ENCODE results near the gene ARVCF.

- no peak for TF ChIP-seq CTCF (IDR thresholded peaks at IDR 0.05; ENCODE audit: insufficient read depth, low read length)
- no peak for TF ChIP-seq POLR2AphosphoS5 (IDR thresholded peaks at IDR 0.05; ENCODE audit: low read depth)
These were observed 85.1 kb downstream of the ARVCF start for GRCh38 chr22:19931514-19931913.

All from HL-60 (cell line).